DLD1 (cell line): ENCODE data around the gene TSPAN9.

Source experiments
- in situ Hi-C: cut with HindIII; loops from 2 replicates; pipeline ENCODE4 v1.10.0; 2017; ENCODE audit warnings: low sequenced_read_pairs

The TSPAN9 gene

GRCh38 chr12:3201339-3202051 is 124.3 kb downstream of the TSPAN9 start:
- in situ Hi-C loops, result no loop called here

GRCh38 chr12:3202096-3202495 is 124.9 kb downstream of the TSPAN9 start:
- in situ Hi-C loops, result no loop called here

GRCh38 chr12:3202734-3203446 is 125.7 kb downstream of the TSPAN9 start:
- in situ Hi-C loops, result no loop called here

- in situ Hi-C loops, result no loop called here
Observed at GRCh38 chr12:3203713-3204112, 126.5 kb downstream of the TSPAN9 start.

- in situ Hi-C loops, result no loop called here
Observed at GRCh38 chr12:3204143-3204542, 127.0 kb downstream of the TSPAN9 start.

- in situ Hi-C loops, result no loop called here
Observed at GRCh38 chr12:3204730-3205531, 127.8 kb downstream of the TSPAN9 start.

GRCh38 chr12:3205742-3206519 is 128.8 kb downstream of the TSPAN9 start:
- in situ Hi-C loops, result no loop called here

- in situ Hi-C loops, result no loop called here
Observed at GRCh38 chr12:3206536-3207072, 129.4 kb downstream of the TSPAN9 start.

GRCh38 chr12:3207175-3207574 is 130.0 kb downstream of the TSPAN9 start:
- in situ Hi-C loops, result no loop called here

- in situ Hi-C loops, result no loop called here
Observed at GRCh38 chr12:3207858-3208257, 130.7 kb downstream of the TSPAN9 start.

GRCh38 chr12:3213188-3213587 is 136.0 kb downstream of the TSPAN9 start:
- in situ Hi-C loops, result no loop called here

GRCh38 chr12:3213768-3214167 is 136.6 kb downstream of the TSPAN9 start:
- in situ Hi-C loops, result no loop called here

GRCh38 chr12:3214526-3215365 is 137.6 kb downstream of the TSPAN9 start:
- in situ Hi-C loops, result no loop called here

GRCh38 chr12:3215410-3215975 is 138.3 kb downstream of the TSPAN9 start:
- in situ Hi-C loops, result no loop called here

- in situ Hi-C loops, result no loop called here
Observed at GRCh38 chr12:3216097-3216496, 138.9 kb downstream of the TSPAN9 start.

- in situ Hi-C loops, result no loop called here
Observed at GRCh38 chr12:3216726-3217682, 139.8 kb downstream of the TSPAN9 start.

- in situ Hi-C loops, result no loop called here
Observed at GRCh38 chr12:3217683-3218079, 140.5 kb downstream of the TSPAN9 start.
